Caco-2 (cell line): ENCODE data around the gene PLA2G12A. TPM values are rescaled to one million over a fixed set of nuclear protein-coding genes. Genes with fewer than 3 reads are reported as not detected.

ENCODE experiments used
- BruUV-seq: library from RNA; stranded (reverse); fragments of 400-500 nt; replicated peaks from 2 replicates; lab custom pipeline; 2021; lab: Mats Ljungman, UMichigan
- CTCF ChIA-PET: fragments of 300-600 bp; sonication (Branson Sonifier 250); formaldehyde crosslinking; loops from one replicate; lab custom pipeline; 2022; ENCODE audit warnings: antibody characterized with exemption; lab: Charles Lee
- POLR2A ChIA-PET: fragments of 300-600 bp; sonication (Branson Sonifier 250); formaldehyde crosslinking; loops from one replicate; lab custom pipeline; 2022; ENCODE audit warnings: antibody characterized with exemption; lab: Charles Lee
- DNase-seq, 2 experiments: peaks; one replicate each; pipeline versions ENCODE4 v3.0.0 to v3.0.0-alpha.2; 2020 to 2022
- H3K27me3 ChIP-seq: replicated peaks from 2 replicates; pipeline ENCODE4 v1.6.0; 2011; ENCODE audit warnings: low read length; ENCODE audit not compliant: control insufficient read depth, insufficient read depth
- H3K36me3 ChIP-seq: 2 replicates; pipeline ENCODE4 v1.5.1; 2011; ENCODE audit warnings: low read length; ENCODE audit not compliant: control insufficient read depth, insufficient read depth
- H3K4me1 ChIP-seq: fragments of 250-450 bp; sonication (Bioruptor Pico); 2 replicates; pipeline ENCODE4 v1.5.1; 2020; ENCODE audit warnings: mild to moderate bottlenecking
- H3K4me3 ChIP-seq: 2 replicates; pipeline ENCODE4 v1.5.1; 2011; ENCODE audit warnings: low read depth, mild to moderate bottlenecking, control low read depth, low read length
- H3K9me3 ChIP-seq: fragments of 250-450 bp; sonication (Bioruptor Pico); 2 replicates; pipeline ENCODE4 v1.5.1; 2020; ENCODE audit warnings: mild to moderate bottlenecking, moderate library complexity
- H3K27ac Mint-ChIP-seq: one replicate; pipeline ENCODE4 v1.8.0; 2022; ENCODE audit warnings: mixed read lengths; ENCODE audit not compliant: unreplicated experiment
- H3K27me3 Mint-ChIP-seq: one replicate; pipeline ENCODE4 v1.8.0; 2022; ENCODE audit warnings: mixed read lengths; ENCODE audit not compliant: insufficient read depth, unreplicated experiment
- H3K36me3 Mint-ChIP-seq: one replicate; pipeline ENCODE4 v1.8.0; 2022; ENCODE audit warnings: mild to moderate bottlenecking, mixed read lengths; ENCODE audit not compliant: insufficient read depth, unreplicated experiment
- H3K4me1 Mint-ChIP-seq: one replicate; pipeline ENCODE4 v1.8.0; 2022; ENCODE audit warnings: low read depth, mixed read lengths; ENCODE audit not compliant: unreplicated experiment
- H3K4me3 Mint-ChIP-seq: one replicate; pipeline ENCODE4 v1.8.0; 2022; ENCODE audit warnings: mild to moderate bottlenecking, moderate library complexity, mixed read lengths; ENCODE audit not compliant: unreplicated experiment
- H3K9me3 Mint-ChIP-seq: one replicate; pipeline ENCODE4 v1.8.0; 2022; ENCODE audit warnings: mixed read lengths; ENCODE audit not compliant: unreplicated experiment
- intact Hi-C: fragments of 100-400 bp; cut with micrococcal nuclease; formaldehyde crosslinking; loops from one replicate; pipeline ENCODE4 v1.10.0; 2022; ENCODE audit not compliant: unreplicated experiment
- total RNA-seq: library from RNA; stranded (reverse); gene quantifications from 2 replicates; pipeline ENCODE4 v1.2.3, GENCODE V29; 2022
- TF ChIP-seq, protein P1 (sequence below), 2 experiments: fragments of 200-600 bp in 1 of 2; IDR thresholded peaks; 1 replicate in 1 of 2; 2 replicates in 1 of 2; pipeline versions ENCODE4 v1.5.1 to v1.8.0; 2011 to 2022; ENCODE audit warnings: antibody characterized with exemption in 1 of 2, control low read depth in 1 of 2, inconsistent platforms in 1 of 2, low read depth in 1 of 2, low read length in 1 of 2, mild to moderate bottlenecking in 1 of 2, moderate library complexity in 1 of 2; ENCODE audit not compliant: insufficient read depth in 1 of 2, severe bottlenecking in 1 of 2, unreplicated experiment in 1 of 2

Gene PLA2G12A
- total RNA-seq, 1 experiment from 2014 or later: 34.1 TPM

DNA sequence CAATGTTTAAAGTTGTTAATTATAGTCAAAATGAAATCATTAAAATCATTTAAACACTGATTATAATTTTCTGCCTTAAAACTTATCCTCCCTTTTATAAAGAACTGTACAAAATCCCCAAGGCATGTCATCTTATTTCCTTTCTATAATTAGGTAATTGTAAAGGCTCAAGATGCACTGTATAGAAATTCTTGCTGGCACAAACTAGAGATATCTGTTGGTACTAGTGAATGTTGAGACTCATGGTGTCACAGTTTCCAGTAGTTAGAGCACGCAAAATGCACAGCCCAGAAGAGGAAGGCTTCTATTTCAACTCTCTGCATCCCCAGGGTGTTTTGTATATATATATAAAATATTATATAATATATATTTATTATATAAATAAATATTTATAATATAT is 22.7 kb upstream of the PLA2G12A start:
- Histone ChIP-seq H3K36me3 (no peaks in the 10 kb centered on the region), H3K27me3 (no peaks in the 10 kb centered on the region), H3K4me3 (no peak overlapping the region), H3K4me1 (no peaks in the 10 kb centered on the region), H3K9me3 (no peaks in the 10 kb centered on the region)
- TF ChIP-seq, protein P1, sequence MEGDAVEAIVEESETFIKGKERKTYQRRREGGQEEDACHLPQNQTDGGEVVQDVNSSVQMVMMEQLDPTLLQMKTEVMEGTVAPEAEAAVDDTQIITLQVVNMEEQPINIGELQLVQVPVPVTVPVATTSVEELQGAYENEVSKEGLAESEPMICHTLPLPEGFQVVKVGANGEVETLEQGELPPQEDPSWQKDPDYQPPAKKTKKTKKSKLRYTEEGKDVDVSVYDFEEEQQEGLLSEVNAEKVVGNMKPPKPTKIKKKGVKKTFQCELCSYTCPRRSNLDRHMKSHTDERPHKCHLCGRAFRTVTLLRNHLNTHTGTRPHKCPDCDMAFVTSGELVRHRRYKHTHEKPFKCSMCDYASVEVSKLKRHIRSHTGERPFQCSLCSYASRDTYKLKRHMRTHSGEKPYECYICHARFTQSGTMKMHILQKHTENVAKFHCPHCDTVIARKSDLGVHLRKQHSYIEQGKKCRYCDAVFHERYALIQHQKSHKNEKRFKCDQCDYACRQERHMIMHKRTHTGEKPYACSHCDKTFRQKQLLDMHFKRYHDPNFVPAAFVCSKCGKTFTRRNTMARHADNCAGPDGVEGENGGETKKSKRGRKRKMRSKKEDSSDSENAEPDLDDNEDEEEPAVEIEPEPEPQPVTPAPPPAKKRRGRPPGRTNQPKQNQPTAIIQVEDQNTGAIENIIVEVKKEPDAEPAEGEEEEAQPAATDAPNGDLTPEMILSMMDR (IDR thresholded peaks at IDR 0.05; ENCODE audit: insufficient read depth in 1 of 2, low read depth in 1 of 2, low read length in 1 of 2, severe bottlenecking in 1 of 2, unreplicated experiment in 1 of 2): no peak
- no TSS peak for BruUV-seq
- ChIA-PET CTCF (no interaction called here), POLR2A (no interaction called here)
- Mint-ChIP-seq H3K36me3 (no peaks in the 10 kb centered on the region), H3K4me1 (no peaks in the 10 kb centered on the region), H3K4me3 (no peak overlapping the region), H3K27ac (no peak overlapping the region), H3K9me3 (no peaks in the 10 kb centered on the region), H3K27me3 (peaks cover 9% of the 10 kb centered on the region)
- intact Hi-C loops: no loop called here
- no peak for DNase-seq

DNA sequence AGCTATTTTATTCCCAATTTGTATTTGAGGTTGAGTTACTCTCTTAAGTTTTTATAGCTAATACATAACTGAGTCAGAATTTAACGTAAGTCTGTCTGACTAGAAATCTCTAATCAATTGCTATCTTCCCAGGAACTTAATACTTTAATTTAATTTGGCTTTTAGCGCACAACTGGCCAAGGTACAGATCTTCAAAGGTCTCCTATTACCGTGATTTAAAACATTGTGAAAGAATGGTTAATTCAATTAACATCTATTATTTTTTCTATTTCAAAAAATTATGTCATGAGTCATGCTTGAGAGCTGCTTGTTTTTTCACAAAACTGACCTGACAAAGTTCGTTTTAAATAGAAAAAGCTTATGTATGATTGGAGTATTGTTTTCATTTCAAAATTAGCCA is 22.0 kb upstream of the PLA2G12A start:
- BruUV-seq: no TSS peak
- TF ChIP-seq, protein P1 (IDR thresholded peaks at IDR 0.05; ENCODE audit: insufficient read depth in 1 of 2, low read depth in 1 of 2, low read length in 1 of 2, severe bottlenecking in 1 of 2, unreplicated experiment in 1 of 2): no peak
- no peaks in the 10 kb centered on the region for H3K9me3 Mint-ChIP-seq
- H3K27me3 Mint-ChIP-seq: peaks cover 6% of the 10 kb centered on the region
- H3K36me3 Mint-ChIP-seq: no peaks in the 10 kb centered on the region
- Histone ChIP-seq H3K27me3 (no peaks in the 10 kb centered on the region), H3K9me3 (no peaks in the 10 kb centered on the region), H3K36me3 (no peaks in the 10 kb centered on the region), H3K4me3 (no peak overlapping the region), H3K4me1 (no peaks in the 10 kb centered on the region)
- CTCF ChIA-PET: no interaction called here
- DNase-seq: no peak
- POLR2A ChIA-PET: no interaction called here
- no peak overlapping the region for H3K27ac Mint-ChIP-seq
- no peak overlapping the region for H3K4me3 Mint-ChIP-seq
- no peaks in the 10 kb centered on the region for H3K4me1 Mint-ChIP-seq
- intact Hi-C loops: no loop called here

DNA sequence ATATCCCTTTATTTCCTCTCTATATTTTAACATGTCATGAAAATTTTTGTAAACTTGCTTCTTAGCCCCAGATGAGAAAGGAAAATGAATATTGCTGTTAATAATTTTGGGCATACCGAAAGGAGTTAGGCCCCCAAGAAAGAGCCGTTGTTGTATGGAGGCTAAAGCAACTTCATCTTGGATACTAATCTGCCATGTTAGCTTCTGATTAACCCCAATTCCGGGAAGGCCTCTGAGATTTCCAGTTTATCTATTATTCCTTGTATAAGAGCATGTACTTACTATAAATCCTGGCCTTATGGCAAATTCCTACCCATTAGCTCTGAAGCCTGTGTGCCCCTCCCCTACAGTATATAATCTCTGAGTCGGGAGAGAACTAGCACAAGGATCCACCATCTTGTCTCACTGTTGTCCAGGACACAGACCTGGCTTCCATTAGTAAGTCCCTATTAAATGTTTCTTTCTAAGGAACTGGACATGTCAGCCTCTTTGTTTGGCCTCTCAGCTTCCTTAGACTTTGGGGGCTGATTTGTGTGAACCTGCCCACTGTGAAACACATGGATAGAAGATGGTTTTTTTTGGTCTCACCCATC is 20.9 kb upstream of the PLA2G12A start:
- no peak for DNase-seq
- no peak overlapping the region for H3K27ac Mint-ChIP-seq
- H3K4me3 ChIP-seq: no peak overlapping the region
- no peaks in the 10 kb centered on the region for H3K36me3 Mint-ChIP-seq
- no peaks in the 10 kb centered on the region for H3K36me3 ChIP-seq
- no peak overlapping the region for H3K4me3 Mint-ChIP-seq
- H3K4me1 ChIP-seq: no peaks in the 10 kb centered on the region
- H3K27me3 Mint-ChIP-seq: peaks cover 1% of the 10 kb centered on the region
- intact Hi-C loops: no loop called here
- ChIA-PET CTCF (no interaction called here), POLR2A (no interaction called here)
- BruUV-seq: no TSS peak
- H3K27me3 ChIP-seq: no peaks in the 10 kb centered on the region
- H3K4me1 Mint-ChIP-seq: no peaks in the 10 kb centered on the region
- H3K9me3 Mint-ChIP-seq: no peaks in the 10 kb centered on the region
- no peaks in the 10 kb centered on the region for H3K9me3 ChIP-seq
- TF ChIP-seq, protein P1 (IDR thresholded peaks at IDR 0.05; ENCODE audit: insufficient read depth in 1 of 2, low read depth in 1 of 2, low read length in 1 of 2, severe bottlenecking in 1 of 2, unreplicated experiment in 1 of 2): no peak
